HK-2 (cell line): ENCODE data around the gene ABHD2.

ENCODE experiments used
- DNase-seq: peaks from one replicate; pipeline ENCODE4 v3.0.0-alpha.2; 2018; ENCODE audit not compliant: unreplicated experiment

ABHD2 gene

DNA sequence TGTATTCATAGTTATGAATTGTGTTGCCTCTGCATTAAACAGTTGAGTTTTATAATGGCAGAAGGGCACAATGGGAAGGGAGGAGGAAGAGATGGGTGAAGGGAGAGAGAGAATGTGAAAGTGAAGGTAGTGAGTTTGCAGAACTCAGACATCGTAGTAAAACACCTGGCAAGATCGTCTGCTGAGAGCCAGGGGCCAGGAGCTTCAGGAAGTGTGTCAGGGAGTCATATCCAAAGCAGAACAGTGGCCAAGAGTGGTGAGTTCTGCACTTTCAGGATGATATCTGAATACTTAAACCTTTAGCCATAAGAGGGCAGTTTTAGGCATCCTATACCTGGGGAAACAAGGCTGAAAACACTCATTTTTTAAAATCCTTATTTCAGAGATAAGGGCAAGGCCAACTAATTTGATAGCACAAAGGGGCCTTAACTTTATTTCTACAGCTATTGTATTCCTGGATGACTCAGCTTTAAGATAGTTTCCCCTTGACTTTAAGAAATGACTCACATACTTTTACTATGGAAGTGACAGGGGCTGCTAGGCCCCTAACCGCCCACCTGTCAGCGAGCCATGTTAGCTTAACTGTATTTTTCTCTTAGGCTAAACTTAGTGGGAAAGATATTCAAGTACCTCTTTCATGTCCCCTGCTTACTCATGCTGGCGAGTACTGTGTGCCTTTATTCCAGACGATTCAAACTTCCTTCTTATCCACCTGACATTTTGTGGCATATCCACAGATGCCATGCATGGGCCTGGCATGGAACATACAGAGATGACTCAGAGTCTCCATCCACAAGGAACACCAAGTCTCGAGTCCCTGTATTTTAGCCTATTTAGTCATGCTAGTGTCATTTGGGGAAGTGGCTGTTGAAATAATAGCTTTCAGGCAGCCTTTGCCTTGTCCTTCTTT lies 79.3 kb downstream of the ABHD2 start:
- DNase-seq, result peak; percentile 33

DNA sequence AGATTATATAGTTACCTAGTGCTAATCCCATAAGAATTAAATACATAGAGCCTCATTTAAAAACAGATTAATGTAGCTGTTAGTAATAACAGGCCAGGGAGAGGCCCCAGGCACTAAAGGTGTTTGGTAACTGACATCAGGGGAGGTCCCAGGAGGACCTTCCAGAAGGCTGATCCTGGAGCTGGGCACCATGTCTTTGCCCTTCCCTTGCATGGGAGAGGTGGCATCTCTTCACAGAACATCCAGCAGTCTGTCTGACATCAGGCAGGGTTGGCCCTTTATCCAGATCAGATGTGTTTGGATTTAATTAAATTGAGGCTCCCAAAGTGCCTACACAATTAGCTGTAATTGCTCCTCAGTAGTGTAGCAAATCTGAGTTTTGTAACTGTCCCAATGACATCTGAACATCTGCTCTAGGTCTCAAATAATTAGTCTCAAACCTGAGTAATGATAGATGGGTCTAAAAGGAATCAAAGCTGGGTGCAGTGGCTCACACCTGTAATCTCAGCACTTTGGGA lies 80.1 kb downstream of the ABHD2 start:
- no peak for DNase-seq

DNA sequence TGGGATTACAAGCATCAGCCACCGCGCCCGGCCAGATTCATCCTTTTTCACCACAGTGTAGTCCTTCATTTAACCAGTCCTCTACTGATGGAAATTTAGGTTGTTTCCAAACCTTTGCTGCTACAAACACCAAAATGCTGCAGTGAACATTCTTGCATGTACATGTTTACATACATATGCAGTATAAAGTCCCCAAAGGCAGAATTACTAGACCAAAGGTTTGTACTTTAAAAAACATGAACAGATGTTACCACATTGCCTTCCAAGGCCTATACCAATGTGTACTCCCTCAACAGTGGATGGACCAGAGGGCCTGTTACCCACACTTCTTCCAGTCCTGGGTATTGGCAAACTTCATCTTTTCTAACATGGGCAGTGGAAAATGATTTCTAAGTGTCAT lies 82.1 kb downstream of the ABHD2 start:
- DNase-seq, result no peak

DNA sequence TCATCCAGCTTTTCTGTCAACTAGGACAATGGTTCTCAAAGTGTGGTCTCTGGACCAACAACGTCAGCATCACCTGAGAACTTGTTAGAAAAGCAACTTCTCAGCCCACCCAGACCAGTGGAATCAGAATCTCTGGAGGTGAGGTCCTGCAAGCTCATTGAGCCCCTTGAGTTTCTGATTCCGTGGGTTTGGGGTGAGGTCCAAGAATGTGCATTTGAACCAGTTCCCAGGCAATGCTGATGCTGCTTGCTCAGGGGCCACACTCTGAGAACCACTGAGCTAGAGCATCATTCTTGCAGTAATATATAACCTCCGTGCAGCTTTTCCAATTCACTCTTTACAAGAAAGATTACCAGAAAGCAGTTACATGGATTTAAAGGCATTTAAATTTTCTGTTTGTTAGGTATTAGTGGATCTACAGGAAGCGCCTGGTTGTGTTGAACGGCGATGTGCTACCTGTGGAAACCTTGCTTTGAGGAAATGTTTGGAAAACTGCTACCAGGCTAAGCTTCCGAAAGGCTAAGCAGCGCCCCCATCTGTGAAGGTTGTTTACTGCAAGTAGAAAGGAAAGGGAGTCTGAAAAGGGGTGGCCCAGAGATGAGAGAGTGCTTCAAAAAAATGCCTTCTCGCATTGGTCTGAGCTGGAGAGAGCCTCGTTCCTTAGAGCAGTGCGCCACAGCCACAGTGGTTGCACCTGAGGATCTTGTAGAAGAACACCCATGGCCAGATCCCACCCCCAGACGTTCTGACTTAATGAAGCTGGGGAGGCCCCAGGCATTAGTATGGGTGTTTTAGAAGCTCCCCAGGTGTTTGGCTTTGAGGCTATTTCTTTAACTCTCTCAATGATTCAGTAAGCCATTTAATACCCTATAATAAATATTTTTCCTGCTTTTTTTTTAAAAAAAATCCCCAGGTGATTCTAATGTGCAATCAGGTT lies 83.1 kb downstream of the ABHD2 start:
- DNase-seq, result peak; percentile 38

DNA sequence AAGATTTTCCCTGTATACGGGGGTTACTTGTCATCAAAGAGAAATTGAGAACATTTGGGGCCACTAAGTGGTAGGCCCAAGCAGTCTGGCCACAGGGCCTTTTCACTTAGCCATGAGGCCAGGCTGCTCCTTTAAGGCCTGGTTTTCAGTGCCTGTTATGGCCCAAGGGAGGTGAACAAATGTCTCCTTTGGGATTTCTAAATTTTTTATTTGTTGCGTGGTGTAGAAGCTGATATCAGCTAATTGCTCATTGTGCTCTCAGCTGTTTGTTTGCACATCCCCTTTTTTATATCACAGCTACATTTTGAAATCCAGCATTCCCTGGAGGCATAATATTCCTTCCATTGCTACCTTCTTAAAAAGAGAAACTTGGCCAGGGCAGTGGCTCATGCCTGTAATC lies 84.7 kb downstream of the ABHD2 start:
- DNase-seq, result no peak

DNA sequence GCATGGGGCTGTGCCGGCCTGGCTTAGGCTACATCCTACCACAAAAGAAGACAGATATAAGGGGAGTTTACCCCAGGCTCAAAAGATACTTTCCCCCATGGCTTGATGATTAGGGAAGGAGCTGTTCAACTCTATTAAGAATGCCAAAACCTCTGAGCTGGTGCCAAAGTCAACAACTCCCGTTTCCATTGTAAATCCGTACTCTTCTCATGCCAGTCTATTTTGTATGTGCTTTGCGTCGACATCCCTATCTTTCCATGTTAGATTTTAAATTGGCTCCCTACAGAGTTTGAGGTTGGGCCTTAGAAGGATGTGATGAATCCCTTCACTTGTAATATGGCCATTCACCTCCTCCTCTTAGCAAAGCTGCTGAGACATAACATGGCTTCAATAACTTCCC lies 86.2 kb downstream of the ABHD2 start:
- DNase-seq, result no peak

DNA sequence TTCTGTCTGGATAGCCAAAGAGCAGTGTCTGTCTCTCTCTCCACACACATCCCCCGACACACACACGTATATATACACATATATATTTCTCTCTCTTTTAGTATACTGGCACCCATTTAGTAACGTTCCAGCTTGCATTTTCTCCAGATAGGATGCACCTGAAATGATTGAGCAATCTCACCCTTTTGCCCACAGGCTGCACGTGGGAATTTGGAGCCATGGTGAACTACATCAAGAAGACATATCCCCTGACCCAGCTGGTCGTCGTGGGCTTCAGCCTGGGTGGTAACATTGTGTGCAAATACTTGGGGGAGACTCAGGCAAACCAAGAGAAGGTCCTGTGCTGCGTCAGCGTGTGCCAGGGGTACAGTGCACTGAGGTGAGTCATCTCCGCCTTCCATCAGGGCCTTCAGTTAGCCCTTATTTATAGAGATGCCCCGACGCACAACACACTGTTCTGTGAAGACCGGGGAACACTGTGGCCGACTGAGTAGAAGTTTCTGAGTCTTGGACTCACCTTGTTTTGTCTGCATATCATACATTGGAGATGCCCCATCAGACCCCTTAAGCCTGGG lies 87.4 kb downstream of the ABHD2 start:
- no peak for DNase-seq

DNA sequence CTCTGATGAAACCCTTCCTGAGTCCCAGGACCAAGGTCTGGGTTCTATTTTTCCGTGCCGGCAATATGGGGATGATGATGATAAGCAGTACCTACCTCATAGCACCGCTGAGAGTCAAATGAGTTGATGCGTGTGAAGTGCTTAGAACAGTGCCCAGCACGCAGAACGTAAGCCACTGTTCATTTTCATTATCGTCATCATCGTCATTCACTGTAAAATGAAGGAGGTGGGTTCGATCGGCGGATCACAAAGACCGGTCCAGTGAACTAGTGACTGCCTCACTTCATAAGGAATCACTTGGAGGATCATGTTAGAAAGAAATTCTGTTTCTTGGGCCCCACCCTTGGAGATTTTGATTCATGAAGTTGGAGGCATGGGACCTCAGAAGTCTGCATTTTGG lies 88.9 kb downstream of the ABHD2 start:
- DNase-seq, result no peak

DNA sequence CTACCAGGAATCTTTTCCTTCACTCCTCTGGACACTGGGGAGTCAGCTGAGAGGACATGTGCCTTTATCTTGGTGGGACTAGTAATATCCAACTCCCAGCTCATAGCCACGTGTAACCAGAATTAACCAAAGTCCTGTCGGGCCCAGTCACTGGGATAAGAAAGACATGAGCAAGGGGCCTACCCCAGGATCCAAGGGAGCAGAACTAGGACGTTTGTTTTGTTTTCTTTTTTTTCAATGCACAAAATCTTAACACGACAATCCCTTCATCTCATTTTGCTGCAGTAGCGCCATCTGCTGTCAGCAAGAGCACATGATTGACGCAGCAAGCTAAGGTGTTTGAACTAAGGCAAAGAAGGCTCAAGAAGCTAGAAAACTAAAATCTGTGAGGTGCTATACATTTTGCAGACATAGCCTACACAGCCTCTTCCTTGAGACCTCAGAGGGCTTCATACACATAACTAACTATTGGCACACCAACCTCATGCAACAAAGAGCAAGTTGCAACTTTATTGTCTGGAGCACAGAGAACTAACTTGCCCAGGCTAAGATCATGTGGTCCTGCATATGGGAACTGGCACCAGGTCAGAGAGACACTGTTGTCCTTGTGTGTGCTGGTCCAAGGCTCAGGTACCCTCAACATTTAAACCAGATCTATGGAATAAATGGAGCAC lies 89.5 kb downstream of the ABHD2 start:
- DNase-seq, result peak; percentile 29

DNA sequence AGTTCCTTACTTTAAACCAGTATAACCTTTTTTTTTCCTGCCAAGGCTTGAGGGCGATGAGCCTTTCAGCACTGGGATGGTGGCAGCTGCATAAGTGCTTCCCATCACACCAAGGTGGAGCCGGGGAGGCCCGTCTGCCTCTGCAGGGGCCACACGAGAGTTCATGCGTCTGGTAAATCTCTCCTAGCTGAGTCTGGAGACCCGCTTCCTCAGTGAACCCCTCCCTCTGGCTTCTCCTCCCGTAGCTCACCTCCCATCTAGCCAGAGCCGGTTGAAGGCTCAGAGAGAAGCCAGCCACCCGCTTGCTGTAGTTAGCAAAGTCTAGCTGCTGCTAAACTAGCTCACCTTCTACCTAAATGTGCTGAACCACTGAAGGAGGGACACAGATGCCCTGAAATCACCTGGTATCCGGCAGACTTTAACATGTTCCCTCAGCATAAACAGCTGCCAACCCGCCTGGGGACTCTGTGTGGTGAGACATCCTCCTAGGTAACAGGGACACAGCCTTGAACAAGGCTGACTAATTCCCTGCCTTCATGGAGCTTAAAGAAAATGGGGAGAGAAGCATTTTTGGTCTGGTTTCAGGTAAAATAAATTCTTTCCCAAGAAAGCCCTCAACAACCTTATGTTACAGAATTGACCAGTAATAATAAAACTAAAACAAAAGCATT lies 90.2 kb downstream of the ABHD2 start:
- DNase-seq, result no peak

DNA sequence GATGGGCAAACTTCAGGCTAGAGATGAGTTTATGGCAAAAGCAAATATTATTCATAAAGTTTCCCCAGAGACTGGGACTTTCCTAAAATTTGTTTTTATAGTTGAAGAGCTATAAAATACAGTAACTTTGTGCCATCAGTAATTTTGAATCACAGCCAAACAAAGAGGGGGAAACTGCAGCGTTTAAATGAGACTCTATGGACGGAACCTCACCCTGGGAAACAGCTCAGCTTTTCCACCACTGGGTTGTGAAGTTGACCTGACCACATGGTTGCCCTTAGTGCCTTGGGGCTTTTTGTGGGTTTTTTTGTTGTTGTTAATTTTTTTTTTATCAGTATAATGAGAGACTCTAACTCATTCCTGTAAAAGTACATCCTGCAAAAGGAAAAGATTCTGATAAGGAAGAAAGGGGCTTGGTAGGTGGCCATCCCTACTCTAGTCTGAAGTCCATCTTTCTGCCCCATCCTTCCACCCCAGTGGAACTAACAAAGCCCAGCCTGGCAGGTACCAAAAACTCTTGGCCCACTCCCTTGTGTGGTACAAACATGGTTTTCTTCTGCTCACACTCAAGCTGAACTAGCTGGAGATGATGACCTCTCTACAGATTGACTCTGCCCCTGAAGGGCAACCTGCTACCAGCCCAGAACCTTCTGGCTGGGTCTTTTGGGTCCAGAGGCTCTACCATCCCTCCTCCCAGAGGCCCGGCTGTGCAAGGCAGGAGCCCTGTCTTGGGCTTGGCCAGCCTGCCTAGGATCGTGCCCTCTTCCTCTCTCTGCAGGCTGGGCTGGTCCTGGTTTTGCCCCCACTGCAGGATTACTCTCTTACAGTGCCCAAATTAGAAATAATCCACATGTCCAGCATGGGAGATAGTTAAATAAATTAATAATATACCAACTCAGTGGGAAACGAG lies 92.0 kb downstream of the ABHD2 start:
- no peak for DNase-seq

DNA sequence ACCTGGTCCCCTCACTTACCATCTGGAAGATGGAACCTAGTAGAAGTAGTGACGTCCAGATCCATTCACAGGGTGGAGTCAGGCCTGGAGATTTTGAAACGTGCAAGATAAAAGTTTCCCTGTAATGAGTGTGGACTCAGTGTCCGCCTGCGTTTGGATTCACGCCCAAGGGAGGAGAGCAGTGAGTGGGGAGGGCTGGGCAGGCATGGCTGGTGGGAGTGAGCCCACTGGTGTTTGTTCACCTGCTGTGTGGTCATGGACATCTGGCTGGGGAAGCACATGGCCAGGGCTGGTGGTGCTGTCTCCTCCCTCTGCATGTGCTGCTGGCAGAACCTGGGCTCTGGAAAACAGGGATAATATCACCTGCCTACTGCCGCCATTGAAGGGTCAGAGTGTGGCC lies 96.1 kb downstream of the ABHD2 start:
- DNase-seq, result no peak

DNA sequence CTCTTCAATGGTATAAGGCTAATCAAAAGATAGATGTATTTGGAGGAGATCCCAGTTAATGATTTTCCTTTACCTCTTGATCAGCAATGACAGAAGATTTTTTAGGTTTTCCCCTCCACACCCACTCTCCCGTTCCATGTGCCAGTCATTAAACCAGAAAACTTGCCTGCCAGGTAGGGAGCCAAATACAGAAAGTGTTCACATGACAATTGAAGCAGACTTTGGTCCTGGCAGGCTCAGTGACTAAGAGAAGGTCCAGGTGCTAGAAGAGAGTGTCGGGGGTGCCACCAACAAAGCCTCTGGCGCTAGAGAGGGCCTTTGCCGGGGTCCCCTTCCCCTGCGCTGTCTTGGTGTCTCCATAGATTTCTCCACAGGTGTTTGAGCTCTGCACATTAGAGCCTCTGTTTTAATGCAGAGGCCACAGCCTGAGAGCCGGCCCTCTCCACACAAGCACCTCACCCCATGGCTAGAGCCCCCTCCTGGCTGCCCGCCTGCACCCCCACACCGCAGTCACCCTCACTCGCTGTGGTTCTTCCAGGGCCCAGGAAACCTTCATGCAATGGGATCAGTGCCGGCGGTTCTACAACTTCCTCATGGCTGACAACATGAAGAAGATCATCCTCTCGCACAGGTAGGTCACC lies 96.8 kb downstream of the ABHD2 start:
- DNase-seq, result no peak

DNA sequence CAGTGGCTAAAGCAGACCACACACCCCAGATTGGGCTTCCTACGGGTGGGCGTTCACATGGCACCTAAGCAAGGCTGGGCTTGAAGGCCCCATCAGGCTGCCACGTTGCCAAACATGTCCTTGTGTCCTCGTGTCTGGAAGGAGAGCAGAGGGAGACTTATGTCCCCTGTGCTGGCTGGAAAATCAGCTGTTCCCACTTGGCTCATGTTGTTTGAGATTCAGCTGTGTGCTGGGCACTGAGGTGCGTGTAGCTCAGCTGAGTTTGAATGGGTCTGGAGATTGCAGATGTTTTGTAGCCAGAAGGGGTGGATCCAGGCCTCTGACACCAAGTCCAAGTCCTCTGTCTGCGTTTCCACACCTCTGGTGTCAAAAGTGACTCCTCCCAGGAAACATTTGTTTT lies 98.5 kb downstream of the ABHD2 start:
- no peak for DNase-seq

DNA sequence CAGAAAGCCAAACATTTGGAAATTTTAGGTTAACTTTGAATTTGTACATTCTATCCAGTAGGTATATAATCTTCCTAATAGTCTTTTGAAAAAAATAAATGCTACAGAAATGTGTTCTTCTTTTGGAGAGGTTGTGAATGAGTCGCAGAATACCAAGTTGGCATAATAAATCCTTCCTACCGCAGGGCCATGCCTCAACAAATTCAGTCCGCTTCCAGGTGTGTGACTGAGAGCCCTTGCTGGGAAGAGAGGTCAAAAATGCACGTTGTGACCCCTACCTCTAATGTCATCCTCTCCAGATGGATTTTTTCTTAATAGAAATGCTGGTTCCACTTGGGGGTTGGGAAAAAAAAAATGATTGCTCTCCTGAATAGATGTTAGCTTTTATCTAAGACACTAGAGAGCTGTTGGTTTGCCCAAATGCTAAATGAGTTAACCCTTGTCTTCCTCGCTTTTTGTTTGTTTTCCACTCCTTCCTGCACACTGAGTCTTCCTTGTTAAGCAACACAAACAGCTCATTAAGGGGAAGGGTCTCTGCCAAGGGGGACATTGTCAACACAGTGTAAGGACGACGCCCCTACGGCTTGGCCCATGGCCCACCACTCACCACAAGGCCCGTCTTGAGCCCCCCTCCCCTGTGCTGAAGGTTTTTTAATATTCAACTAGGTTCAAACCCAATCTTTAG lies 99.2 kb downstream of the ABHD2 start:
- DNase-seq, result no peak

DNA sequence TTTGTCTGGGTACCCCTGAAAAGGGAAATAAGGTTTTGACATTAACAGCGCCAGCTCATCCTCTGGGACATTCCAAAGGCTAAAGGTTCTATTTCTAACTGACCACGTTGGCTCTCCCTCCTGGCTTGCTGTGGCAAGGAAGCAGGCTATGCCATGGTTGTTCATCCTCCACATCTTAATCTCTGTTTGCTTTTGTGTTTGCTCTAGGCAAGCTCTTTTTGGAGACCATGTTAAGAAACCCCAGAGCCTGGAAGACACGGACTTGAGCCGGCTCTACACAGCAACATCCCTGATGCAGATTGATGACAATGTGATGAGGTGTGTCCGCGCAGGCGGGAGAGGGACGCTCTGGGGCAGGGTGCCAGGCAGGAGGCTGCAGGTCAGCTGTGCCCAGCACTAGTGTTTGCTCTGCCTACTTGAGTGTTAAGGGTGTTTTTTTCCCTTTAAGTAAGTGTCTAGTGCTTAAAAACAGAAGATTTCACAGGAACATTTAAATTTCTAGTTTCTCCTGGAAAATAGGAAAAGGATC lies 99.8 kb downstream of the ABHD2 start:
- no peak for DNase-seq

DNA sequence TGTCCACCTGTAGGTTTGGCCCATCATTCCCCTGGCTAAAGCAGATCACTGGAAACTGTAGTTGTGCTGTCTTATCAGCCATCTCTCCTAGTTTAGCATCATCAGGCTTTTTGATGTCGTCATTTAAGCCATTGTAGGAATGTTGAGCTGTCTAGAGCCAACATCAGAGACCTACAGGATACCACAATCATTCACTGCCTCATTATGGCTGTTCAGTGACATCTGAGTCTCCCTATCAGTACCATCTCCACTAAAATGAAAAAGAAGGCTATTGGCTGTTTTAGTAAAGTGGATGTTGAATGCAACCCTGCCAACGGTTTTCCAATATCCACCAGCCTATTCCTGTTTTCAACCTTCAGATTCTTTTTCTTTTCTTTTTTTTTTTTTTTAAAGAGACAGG lies 103.9 kb downstream of the ABHD2 start:
- no peak for DNase-seq

DNA sequence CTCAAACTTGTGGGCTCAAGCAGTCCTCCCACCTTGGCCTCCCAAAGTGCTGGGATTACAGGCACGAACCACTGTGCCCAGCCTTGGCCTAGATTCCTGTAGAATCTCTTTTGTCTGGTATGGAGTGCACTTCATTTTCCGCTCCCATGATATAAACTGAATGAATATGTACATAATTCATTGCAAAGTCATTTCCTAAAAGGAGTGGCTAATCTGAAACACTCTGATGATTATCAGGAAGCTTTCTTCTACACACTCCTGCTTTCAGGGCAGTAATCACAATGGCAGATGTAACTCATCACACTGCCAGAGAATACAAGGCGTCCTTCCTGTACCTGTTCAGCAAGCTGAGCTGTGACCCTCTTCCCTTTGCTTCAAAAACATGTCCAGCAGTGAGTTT lies 104.5 kb downstream of the ABHD2 start:
- no peak for DNase-seq

DNA sequence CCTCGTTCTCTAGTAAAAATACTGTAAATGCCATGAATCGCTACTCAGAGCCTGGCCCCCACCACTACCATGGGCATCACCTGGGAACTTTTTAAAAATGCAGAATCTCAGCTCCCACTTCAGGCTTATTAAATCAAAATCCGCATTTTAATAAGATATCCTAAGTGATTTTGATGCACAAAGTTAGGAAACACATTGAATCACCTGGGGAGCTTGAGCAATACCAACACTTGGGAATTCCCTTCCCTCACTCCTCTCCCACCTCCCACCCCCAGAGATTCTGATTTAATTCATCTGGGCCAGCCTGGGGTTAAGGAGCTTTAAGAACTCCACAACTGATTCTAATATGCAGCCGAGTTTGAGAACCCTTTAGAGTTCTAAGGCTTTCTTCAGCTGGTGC lies 106.4 kb downstream of the ABHD2 start:
- DNase-seq, result no peak
